ENCODE measurements around the gene TRPC4. TPM values are rescaled to one million over a fixed set of nuclear protein-coding genes. Genes with fewer than 3 reads are reported as not detected.

TRPC4 gene
- total and polyA plus RNA-seq, 7 donors: 0.64 to 11.8 (median 9.4) TPM; not detected in 1

DNA sequence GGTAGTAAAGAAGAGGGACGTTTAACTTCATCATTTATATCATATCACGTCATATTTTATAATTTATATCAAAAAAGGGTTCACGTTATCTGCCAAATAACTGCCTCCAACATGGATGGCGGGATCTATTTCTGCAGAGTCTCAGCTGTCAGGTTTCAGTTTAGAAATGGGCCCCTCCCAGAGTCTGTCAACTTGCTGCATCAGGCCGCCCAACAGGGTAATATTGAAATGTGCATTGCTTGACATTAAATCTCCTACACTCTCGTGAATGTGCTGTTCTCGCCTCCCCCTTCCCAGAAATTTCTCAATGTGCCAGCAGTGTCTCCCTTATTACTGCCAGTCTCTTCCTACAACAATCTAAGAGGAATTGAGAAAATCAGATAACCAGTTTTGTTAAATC lies 96.9 kb downstream of the TRPC4 start:
- TF ChIP-seq, protein P1, sequence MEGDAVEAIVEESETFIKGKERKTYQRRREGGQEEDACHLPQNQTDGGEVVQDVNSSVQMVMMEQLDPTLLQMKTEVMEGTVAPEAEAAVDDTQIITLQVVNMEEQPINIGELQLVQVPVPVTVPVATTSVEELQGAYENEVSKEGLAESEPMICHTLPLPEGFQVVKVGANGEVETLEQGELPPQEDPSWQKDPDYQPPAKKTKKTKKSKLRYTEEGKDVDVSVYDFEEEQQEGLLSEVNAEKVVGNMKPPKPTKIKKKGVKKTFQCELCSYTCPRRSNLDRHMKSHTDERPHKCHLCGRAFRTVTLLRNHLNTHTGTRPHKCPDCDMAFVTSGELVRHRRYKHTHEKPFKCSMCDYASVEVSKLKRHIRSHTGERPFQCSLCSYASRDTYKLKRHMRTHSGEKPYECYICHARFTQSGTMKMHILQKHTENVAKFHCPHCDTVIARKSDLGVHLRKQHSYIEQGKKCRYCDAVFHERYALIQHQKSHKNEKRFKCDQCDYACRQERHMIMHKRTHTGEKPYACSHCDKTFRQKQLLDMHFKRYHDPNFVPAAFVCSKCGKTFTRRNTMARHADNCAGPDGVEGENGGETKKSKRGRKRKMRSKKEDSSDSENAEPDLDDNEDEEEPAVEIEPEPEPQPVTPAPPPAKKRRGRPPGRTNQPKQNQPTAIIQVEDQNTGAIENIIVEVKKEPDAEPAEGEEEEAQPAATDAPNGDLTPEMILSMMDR (IDR thresholded peaks at IDR 0.05): no peak
- TF ChIP-seq POLR2A (IDR thresholded peaks at IDR 0.05) (no peak), EP300 (IDR thresholded peaks at IDR 0.05) (no peak), POLR2AphosphoS5 (IDR thresholded peaks at IDR 0.05) (no peak)
- H3K4me1 ChIP-seq: peaks cover 0 to 6% (median under 1%) of the 10 kb centered on the region in 4 donors
- H3K4me3 ChIP-seq: no peak overlapping the region
- intact Hi-C loops (cut with DNase I): loop anchor here (10.0 kb wide), 1 partner anchor 92 kb away; the partner anchor contains the start of gene TRPC4
- H3K27me3 ChIP-seq: no peaks in the 10 kb centered on the region
- DNase-seq: no peak
- H3K9me3 ChIP-seq: no peaks in the 10 kb centered on the region
- no peaks in the 10 kb centered on the region for H3K36me3 ChIP-seq
- WGBS, 2 donors: 67 to 81% methylated on average over 7 of the region's 7 CpGs
- no peak overlapping the region for H3K27ac ChIP-seq

DNA sequence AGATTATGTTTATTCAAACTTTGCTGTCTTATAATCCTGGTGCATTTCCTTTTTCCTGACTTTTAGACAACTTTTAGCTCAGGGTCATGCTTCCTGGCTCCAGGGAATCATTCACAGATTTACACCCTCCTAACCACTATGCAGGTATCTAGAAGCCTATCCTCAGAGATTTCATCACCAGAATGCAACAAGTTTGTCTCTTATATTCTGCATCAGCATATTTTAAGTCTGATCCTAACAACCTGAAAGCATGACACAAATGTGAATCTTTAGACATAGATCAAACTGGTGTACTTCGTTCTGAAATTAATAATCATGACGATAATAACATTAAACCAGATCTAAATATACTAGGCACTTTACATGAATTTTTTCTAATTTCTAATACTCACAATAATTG lies 100.0 kb downstream of the TRPC4 start:
- no peaks in the 10 kb centered on the region for H3K27me3 ChIP-seq
- H3K4me3 ChIP-seq: no peak overlapping the region
- no peak overlapping the region for H3K27ac ChIP-seq
- 86 to 92% methylated on average over 2 of the region's 2 CpGs for WGBS, 2 donors
- no peak for DNase-seq
- H3K36me3 ChIP-seq: no peaks in the 10 kb centered on the region
- intact Hi-C loops (cut with DNase I): no loop called here
- TF ChIP-seq, protein P1 (IDR thresholded peaks at IDR 0.05): no peak
- TF ChIP-seq EP300 (IDR thresholded peaks at IDR 0.05) (no peak), POLR2A (IDR thresholded peaks at IDR 0.05) (no peak), POLR2AphosphoS5 (IDR thresholded peaks at IDR 0.05) (no peak)
- no peaks in the 10 kb centered on the region for H3K9me3 ChIP-seq
- no peaks in the 10 kb centered on the region for H3K4me1 ChIP-seq

DNA sequence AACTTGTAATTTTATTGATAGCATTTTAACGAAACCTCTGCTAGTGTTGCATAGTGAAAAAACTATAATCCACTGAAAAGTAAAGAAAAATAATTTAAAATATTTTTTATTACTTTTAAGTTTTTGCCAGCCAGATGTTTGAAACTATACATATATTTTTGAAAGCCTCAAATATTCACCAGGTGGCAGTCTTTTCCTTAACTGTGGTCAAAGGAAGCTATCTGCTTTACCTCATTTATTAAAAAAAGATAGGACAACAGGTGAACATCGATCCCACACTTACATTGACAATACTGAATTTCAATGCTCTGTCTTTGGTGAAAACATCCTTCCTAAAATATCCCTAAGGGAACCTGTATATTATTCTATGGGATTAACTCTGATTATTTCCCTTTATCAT lies 100.5 kb downstream of the TRPC4 start:
- TF ChIP-seq POLR2AphosphoS5 (IDR thresholded peaks at IDR 0.05): no peak
- TF ChIP-seq, protein P1 (IDR thresholded peaks at IDR 0.05): peak in 1 of 4 experiments; percentile 10
- no peak overlapping the region for H3K27ac ChIP-seq
- DNase-seq: no peak
- intact Hi-C loops (cut with DNase I): no loop called here
- no peaks in the 10 kb centered on the region for H3K9me3 ChIP-seq
- H3K4me1 ChIP-seq: no peaks in the 10 kb centered on the region
- no peak overlapping the region for H3K4me3 ChIP-seq
- H3K36me3 ChIP-seq: no peaks in the 10 kb centered on the region
- 43 to 67% methylated on average over 2 of the region's 2 CpGs for WGBS, 2 donors
- H3K27me3 ChIP-seq: no peaks in the 10 kb centered on the region

DNA sequence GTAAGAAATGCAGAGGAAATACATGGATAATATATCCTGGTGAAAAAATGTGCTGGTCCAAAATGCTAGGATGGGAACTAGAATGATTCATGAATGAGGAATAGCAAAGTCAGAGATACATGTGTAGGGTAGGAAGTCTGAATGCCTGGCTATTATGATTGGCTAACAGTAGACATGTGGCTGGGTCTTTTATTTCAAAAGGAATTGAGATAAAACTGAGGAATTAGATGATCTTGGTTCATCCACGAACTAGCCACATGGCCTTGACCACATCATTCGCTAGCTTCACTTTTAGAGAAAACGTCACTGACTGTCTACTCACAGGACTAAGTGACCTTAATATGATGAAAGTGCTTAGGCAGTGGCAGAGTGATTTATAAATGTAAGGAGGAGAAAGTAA lies 103.1 kb downstream of the TRPC4 start:
- Histone ChIP-seq H3K4me3 (no peak overlapping the region), H3K9me3 (no peaks in the 10 kb centered on the region), H3K27me3 (no peaks in the 10 kb centered on the region), H3K4me1 (peaks cover 0 to 4% (median 0%) of the 10 kb centered on the region in 4 donors), H3K27ac (no peak overlapping the region), H3K36me3 (no peaks in the 10 kb centered on the region)
- TF ChIP-seq POLR2AphosphoS5 (IDR thresholded peaks at IDR 0.05): no peak
- TF ChIP-seq EP300 (IDR thresholded peaks at IDR 0.05): no peak
- no peak for TF ChIP-seq POLR2A (IDR thresholded peaks at IDR 0.05)
- TF ChIP-seq, protein P1 (IDR thresholded peaks at IDR 0.05): no peak
- 79 to 85% methylated on average over 3 of the region's 3 CpGs for WGBS, 2 donors
- intact Hi-C loops (cut with DNase I): no loop called here
- DNase-seq: no peak

DNA sequence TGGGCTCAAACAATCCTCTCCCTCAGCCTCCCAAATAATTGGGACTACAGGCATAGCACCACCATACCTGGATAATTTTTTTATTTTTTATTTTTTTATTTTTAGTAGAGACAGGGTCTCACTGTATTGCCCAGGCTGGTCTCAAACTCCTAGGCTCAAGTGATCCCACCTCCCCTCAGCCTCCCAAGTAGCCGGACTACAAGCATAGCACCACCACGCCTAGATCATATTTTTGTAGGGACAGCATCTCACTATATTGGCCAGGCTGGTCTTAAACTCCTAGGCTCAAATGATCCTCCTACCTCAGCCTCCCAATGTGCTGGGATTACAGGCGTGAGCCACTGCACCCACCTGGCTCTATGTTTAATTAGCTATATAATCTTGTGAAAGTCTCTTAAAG lies 114.2 kb downstream of the TRPC4 start:
- intact Hi-C loops (cut with DNase I): no loop called here
- Histone ChIP-seq H3K4me1 (no peaks in the 10 kb centered on the region), H3K9me3 (no peaks in the 10 kb centered on the region), H3K27ac (no peak overlapping the region), H3K27me3 (no peaks in the 10 kb centered on the region), H3K36me3 (no peaks in the 10 kb centered on the region), H3K4me3 (no peak overlapping the region)
- TF ChIP-seq, protein P1 (IDR thresholded peaks at IDR 0.05): no peak
- no peak for TF ChIP-seq POLR2AphosphoS5 (IDR thresholded peaks at IDR 0.05)
- no peak for TF ChIP-seq POLR2A (IDR thresholded peaks at IDR 0.05)
- TF ChIP-seq EP300 (IDR thresholded peaks at IDR 0.05): no peak
- no peak for DNase-seq
- 76 to 87% methylated on average over 3 of the region's 3 CpGs for WGBS, 2 donors
